Dermis blood vessel endothelial cell (primary cell): ENCODE results near the gene WNK2. TPM values are rescaled to one million over a fixed set of nuclear protein-coding genes. Genes with fewer than 3 reads are reported as not detected.

Experiments used
- DNase-seq: peaks from one replicate; pipeline ENCODE4 v3.0.0; 2010
- total RNA-seq: library from RNA; depleted of rRNA; stranded (reverse); fragments of >200 nt; gene quantifications from 2 replicates; pipeline ENCODE4 v1.2.3, GENCODE V29; 2014

Gene WNK2
- total RNA-seq, 1 donor from 2014 or later = not detected

DNA sequence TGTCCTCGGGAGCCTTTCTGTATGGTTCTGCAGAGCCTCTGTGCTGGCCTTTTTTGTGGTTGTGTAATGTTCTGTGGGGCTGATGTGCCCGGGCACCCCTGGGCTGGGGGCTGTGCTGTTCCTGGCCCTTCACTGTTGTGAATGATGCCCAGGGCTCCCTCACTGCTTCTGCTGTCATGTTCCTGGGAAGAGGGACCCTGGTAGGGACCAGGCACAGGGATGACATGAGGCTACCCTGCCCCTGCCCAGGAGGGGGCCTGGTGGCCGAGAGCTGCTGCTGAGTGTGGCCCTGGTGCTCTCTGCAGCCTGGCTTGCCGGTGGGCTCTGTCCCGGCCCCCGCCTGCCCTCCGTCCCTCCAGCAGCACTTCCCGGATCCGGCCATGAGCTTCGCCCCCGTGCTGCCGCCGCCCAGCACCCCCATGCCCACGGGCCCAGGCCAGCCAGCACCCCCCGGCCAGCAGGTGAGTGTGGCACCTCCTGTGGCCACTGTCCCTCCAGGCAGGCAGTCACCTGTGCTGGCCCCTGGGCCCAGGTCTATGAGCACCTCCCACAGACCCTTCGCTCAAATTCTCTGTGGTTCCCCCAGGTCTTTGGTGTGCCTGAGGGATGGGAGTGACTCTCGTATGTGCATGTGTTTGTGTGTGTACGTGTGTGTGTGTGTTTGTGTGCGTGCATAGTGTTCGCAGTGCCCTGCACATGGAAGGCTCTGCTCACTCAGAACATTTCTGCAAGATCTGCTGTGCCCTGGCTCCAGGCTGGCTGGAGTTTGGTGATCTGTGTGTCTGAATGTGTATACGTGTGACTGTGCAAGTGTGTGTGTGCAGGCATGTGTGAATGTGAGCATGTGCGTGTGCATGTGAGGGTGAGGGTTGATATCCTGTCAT is 72.3 kb downstream of the WNK2 start:
- no peak for DNase-seq

DNA sequence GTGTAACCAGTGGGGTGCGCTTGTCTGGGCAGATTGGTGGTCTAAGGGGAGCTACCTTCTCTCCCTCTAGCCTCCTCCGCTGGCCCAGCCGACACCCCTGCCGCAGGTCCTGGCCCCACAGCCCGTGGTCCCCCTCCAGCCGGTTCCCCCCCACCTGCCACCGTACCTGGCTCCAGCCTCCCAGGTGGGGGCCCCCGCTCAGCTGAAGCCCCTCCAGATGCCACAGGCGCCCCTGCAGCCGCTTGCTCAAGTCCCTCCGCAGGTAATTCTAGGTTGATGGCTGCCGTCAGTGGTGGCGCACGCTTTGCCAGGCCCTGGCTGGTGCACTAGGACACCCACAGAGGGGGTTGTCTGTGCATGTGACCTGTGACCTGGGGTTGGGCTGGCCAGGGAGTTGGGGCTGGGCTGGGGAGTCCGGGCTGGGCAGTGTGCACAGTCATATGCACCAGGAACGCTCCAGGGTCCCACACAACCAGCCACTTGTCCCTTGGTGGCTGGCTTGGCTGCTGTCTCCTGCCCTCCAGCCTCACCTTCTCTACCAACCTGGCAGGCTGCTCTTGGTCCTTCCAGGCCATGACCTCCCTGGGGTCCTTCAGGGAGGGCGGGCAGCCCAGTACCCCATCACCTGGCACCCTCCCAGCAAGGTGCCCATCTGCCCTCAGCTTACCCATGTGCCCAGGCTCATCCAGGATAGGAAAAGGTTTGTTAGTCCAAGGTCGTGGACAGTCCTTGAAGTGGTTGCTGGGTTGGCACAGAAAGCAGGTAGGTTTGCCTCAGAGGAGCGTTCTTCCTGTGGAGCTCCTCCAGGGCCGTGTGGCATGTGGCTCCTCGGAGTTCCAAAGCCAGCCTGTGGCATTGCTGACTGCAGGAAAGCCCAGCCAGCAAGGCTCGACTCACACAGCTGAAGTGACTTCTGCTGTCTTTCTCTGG is 73.2 kb downstream of the WNK2 start:
- no peak for DNase-seq

DNA sequence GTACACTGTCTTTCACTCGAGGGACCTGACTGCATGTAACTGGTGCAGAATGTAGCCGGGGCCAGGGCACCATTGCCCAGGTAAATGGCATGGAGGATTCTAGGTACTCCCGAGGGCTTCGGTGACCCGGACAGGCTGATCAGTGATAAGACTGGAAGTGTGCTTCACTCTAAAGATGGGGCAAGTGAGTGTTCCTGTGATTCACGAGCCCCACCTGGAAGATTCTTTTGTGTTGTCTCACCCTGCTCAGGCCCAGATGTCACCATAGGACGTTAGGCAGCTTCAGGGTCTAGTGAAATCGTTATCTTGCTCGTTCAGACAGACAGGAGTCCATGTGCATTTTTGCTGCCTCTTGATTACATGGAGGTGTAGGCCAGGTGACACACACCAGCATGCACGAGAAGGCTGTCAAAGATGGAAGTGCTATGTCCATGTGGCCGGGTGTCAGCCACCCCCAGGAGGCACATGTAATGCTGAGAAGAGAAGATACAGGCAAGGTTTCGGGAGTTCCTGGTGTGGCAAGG is 73.9 kb downstream of the WNK2 start:
- no peak for DNase-seq

DNA sequence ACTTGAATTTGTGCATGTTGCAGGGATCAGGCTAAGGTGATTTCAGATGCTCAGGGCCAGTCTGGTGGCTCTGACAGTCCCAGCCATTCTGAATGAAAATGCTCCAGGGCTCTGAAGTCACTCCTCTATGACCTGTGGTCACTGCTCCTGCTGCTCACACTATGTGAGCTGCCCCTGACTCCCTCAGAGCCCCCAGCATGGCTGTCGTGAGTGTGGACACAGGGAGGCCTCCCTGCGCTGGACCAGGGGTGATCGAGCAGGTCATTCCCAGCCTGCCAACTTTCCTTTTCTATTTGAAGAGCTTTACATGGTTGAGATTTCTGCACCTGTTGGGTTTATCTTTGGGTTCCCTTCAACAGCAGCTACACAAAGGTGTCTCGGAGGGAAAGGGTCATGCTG is 74.5 kb downstream of the WNK2 start:
- DNase-seq = no peak

DNA sequence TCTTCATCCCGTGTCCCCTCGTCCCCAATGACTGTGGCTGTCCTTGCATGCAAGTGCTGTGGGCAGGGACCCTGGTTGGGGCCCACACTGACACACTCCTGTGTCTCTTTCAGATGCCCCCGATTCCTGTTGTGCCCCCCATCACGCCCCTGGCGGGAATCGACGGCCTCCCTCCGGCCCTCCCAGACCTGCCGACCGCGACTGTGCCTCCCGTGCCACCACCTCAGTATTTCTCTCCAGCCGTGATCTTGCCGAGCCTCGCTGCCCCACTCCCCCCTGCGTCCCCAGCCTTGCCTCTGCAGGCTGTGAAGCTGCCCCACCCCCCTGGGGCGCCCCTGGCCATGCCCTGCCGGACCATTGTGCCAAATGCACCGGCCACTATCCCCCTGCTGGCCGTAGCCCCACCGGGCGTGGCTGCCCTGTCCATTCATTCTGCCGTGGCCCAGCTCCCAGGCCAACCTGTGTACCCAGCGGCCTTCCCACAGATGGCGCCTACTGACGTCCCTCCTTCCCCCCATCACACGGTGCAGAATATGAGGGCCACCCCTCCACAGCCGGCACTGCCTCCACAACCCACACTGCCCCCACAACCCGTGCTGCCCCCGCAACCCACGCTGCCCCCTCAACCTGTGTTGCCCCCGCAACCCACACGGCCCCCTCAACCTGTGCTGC is 75.0 kb downstream of the WNK2 start:
- no peak for DNase-seq

DNA sequence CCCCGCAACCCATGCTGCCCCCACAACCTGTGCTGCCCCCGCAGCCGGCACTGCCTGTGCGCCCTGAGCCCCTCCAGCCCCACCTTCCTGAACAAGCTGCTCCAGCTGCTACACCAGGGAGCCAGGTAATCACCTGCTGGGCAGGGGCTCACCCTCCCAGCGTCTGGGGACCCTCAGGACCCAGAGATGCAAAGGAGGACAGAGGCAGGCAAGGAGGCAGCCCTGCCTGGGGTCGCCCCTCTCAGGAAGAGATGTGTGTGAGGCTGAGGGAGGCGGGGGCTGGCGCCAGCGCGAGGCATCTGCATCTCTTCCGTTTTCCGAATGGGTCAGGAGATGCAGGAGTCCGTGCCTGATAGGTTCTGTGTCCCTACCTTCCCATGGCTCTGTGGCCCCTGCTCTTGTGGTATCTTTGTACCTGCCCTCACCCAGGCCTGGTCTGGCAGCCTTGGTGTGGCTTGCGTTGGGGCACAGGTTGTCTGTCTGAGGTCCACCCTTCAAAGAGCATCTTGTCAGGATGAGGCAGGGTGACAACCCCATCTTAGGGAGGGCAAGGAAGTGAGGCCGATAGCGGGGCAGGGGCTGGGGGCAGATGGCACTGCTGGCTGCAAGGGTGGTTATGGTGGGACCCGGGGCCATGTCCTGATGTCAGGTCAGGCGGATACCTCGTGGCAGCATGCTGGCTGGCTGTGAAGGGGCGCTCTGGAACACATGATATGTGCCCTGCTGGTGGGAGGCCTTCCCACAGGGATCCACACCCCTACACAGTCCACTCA is 75.7 kb downstream of the WNK2 start:
- no peak for DNase-seq

DNA sequence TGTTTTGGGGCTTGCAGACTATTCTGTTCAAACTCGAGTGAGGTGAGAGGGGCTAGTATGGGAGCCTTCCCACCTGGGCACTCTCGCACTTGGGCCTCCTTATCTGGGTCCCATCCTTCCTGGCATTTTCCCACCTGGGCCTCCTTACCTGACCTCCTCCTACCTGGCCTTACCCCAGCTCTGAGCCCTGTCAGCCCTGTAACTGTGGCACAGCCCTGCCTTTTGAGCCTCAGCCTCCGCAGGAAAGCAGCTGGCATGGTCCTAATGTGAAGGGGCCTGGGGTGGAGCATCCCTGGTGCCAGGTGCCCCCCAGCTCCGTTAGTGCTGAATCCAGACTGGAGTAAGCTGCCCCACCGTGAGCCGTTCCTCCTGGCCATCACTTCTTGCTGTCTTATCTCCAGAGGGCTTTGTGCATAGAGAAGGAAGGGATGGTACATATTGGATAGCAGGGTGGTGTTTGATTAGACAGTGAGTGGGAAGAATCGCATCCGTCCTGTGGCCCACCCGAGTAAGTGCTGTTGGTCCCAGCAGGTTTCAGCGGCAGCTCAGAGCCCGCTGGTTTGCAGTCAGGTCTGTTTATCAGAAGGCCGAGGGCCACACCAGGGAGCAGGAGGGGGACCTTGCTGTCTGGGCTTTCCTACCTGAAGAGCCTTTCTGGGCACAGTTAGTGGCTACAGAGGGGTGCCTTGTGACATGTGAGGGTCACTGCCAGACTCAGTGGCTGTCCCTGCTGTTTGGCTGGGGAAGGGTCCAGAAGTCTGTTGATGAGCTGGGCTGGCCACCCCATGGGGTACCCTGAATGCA is 76.5 kb downstream of the WNK2 start:
- DNase-seq = no peak

DNA sequence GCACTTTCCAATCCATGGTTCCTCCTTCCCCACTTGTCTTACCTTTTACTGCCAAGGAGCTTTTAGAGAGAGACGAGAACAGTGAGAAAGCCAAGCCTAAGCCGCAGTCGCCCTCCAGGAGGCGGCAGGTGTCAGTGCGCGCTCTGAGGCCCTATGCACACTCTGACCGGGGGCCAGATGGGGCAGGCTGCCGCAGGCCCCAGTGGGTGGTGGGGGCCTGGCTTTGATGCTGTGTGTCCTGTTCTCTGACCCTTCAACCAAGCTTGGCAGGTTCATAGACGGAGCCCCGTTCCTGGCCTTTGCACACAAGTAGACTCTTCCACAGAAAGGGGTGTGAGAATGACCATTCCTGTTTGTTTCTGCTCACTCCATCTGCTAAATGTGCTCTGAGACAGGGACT is 77.3 kb downstream of the WNK2 start:
- no peak for DNase-seq

DNA sequence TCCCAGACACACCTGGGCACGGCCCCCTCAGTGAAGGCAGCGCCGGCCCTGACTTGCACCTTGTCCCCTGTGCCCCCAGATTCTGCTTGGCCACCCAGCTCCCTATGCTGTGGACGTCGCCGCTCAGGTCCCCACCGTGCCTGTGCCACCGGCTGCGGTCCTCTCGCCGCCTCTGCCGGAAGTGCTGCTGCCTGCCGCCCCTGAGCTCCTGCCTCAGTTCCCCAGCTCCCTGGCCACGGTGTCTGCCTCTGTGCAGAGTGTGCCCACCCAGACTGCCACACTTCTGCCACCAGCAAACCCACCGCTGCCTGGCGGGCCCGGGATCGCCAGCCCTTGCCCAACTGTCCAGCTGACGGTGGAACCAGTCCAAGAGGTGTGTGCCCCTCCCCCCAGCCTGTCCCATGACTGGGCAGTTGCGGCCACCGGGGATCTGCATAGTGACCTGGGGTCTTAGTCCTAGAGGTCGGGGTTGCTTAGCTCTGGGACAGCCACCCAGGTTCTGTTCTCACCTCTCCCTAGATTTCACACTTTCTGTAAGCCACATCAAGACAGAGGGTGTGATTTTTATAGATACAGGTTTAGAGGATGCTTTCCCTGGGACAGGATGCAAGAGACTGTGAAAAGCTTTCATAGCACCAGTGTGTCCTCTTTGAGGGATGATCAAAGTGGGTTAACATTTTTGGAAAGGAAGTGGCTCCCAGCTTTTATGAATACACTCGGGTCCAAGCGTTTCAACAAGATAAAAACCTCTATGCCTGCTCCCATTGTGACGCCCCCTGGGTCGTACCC is 78.0 kb downstream of the WNK2 start:
- DNase-seq = no peak

DNA sequence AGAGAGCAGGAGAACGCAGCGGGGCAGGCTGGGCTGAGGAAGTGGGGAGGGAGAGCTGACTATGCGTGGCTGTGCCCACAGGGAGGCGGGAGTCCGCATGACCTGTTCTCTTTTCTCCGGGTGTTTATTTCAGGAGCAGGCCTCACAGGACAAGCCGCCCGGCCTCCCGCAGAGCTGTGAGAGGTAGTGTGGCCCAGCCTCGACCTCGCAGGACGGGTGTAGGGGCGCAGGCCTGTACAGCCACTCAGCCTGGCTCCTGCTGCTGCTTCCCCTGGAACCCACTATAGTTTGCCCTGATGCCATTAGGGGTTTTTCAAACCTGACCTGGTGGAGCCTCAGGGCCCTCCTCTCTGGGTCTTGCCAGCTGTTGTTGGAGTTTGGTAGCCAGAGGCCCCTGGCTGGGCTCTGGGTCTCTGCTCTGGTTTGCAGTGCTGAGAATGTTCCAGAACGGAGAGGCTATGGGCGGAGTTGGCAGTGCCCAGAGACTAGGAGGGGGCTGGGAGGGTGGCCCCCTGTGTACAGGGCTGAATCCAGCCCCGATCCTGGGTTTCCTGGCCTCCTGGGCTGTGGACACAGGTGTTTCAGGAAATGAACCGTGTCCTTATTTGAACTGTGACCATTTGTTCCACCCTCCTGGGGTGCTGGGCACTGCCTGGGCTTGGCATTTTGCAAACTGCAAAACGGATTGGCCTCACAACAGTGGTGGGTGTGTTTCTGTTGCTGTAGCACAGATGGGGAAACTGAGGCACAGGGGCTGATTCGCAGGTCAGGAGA is 78.8 kb downstream of the WNK2 start:
- no peak for DNase-seq

DNA sequence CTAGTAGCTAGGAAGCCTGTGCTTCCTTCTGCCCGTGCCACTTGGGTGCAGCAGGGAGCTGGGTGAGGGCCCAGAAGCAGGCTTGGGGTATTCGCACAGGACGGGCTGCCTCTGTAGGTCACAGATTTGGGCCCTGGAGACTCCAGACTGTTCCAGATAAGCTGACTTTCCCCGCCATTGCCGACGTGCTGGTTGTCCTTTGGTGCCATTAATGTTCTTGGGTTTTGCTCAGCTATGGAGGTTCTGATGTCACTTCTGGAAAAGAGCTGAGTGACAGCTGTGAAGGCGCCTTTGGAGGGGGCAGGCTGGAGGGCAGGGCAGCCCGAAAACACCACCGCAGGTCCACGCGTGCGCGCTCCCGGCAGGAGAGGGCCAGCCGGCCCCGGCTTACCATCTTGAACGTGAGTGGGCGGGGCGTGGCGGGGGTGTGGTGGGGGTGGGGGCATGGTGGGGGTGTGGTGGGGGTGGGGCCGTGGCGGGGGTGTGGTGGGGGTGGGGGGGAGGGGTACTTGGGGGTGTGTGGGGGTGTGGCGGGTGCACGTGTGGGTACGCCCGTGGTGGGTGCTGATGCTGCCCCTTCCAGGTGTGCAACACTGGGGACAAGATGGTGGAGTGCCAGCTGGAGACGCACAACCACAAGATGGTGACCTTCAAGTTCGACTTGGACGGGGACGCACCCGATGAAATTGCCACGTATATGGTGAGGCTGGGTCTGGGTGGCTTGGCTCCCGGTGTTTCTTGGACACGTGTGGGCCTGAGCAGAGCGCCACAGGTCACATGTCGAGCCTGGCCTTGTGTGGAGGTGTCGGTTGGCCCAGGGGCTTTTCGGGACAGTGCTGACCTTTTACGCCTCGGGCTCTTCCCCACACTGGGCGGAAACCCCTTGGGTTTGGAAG is 79.6 kb downstream of the WNK2 start:
- DNase-seq = no peak

DNA sequence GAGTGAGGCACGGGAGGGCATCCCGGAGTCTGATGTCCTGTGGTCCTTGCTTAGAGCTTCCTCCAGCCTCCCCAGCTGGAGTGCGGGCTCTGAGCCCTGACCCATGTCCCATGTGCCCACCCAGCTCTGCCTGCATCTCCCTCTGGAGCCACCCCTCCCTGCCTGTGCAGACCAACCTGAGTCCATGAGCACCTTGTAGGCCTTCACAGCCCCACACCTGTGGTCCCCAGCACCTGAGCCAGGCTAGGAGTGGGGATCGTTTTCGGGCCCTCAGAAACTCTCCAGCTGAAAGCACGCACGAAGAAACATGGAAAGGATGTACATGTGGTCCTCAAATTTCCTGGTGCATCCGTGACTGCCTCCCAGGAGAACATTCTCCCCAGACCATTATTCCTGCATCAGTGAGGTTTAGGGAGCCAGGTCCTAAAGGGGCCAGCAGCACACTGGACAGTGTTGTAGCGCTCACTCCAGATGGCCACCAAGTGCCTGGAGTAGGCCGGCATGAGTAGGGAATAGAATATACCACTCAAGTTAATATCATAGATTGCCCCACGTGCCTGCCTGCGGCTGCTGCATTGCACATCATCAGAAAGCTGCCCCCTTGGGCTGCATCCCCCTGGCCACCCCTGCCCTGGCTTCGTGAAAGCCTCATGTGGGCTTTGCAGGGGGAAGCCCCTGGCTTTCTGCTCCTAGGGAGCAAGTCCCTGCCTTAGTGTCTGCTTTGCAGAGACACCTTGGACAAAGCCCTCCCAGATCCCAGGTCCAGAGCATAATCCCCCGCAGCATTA is 80.6 kb downstream of the WNK2 start:
- no peak for DNase-seq

DNA sequence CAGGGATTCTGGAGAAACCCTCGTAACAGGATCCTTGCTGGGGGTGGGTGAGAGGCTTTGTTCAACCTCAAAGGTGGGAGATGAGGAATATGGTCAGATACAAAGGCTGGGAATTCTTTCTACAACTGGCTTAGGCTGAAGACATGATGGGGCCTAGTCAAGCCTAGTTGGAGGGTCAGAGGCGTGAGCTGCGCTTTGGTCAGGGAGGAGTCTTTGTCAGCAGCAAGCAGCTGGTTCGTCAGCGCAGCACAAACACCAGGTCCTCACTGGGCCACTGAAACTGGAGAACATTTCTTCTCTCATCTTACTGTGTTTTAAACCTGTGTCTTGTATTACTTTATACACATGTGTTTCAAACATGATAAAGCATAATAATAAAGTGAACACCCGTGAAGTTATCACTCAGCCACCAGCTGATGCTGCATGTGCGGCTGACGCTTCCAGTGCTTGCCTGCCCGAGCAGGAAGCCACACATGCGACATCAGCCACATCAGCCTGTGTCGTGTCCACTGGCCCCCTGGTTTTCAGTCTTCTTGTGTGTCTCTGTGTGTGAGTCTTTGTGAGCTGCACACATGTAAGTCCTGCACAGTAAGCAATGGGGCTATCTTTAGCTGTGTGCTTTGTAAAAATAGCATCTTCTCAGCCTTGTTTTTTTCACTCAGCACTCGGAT is 81.5 kb downstream of the WNK2 start:
- no peak for DNase-seq

DNA sequence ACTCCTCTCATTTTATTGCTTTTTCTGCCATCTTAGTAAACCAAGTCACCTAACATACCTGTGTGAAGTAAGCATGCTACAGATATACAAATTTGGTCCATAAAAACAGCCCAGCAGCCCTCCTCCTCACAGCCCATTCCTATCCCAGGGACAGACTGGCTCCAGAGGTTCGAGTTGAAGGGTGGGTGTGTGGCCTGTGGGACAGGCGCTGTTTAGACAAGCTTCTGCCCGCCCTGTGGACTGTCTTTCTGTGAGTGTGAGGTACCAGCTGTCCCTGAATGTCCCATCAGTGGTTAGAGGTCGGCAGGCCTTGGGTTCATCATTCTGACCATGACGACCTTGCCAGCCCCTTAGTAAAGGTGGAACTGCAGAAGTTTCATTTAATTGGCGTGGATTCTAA is 82.0 kb downstream of the WNK2 start:
- no peak for DNase-seq

DNA sequence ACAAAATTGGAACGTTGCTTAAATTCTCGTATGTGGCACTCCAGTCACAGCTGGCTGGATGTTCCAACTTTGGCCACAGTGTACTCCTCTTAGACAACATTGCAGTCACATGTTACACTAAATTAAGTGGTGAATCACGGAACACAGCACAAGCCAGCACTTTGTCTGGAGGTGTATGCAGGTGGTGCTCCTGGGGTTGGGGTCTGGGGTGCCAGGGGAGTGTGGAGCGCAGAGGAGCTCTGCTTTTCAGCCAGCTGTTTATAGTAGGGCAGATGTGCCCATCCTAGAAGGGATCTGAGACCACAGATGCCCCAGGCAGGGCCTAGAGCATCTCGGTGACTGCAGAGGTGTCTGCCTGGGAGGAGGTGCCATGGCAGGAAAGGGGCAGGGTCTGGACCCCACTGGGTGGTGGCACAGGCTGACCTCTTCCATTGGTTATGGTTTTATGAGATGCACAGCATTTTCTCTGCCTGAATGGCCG is 82.6 kb downstream of the WNK2 start:
- no peak for DNase-seq

DNA sequence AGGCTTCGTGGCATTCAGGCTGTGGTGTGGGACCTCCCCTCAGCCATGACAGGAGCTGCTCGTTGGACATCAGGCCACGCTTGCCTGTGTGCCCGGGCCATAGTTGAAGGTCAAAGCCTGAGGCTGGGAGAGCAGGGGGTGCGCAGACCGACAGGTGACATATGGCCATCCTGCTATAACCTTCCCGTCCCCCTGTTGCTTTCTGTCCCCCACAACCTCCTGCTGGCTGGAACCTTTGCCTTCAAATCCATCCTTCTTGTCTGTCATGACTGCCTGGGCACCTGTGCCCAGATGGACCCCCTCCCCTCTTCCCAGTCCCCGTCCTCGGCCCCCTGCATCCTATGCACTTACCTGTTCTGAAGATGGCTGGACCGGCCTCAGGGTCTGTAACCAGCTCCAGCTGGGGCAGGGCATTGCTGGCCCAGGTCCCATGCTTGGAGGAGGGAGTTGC is 83.2 kb downstream of the WNK2 start:
- DNase-seq = no peak
